PC-3 (cell line): ENCODE measurements around the gene CACNA2D2. TPM values are rescaled to one million over a fixed set of nuclear protein-coding genes. Genes with fewer than 3 reads are reported as not detected.
A peak's percentile ranks its signal among the peaks of the same experiment; 100 is the strongest.

Experiments
- ATAC-seq: fragments of 200-7000 bp; cut with Tn5 transposase; 2 replicates; pipeline ENCODE4 v1.9.1; 2020; ENCODE audit warnings: mild to moderate bottlenecking, moderate library complexity
- BruUV-seq: library from RNA; stranded (reverse); fragments of 400-500 nt; replicated peaks from 2 replicates; lab custom pipeline; 2021; lab: Mats Ljungman, UMichigan
- CTCF ChIA-PET: fragments of 300-600 bp; sonication (Branson Sonifier 250); formaldehyde crosslinking; loops from one replicate; lab custom pipeline; 2022; ENCODE audit warnings: antibody characterized with exemption; lab: Charles Lee
- POLR2A ChIA-PET: fragments of 300-600 bp; sonication (Branson Sonifier 250); formaldehyde crosslinking; loops from one replicate; lab custom pipeline; 2022; ENCODE audit warnings: antibody characterized with exemption; ENCODE audit not compliant: unreplicated experiment; lab: Charles Lee
- DNase-seq: peaks from one replicate; pipeline ENCODE4 v3.0.0-alpha.2; 2015
- H2AFZ ChIP-seq: fragments of 300-600 bp; sonication (generic); 2 replicates; pipeline ENCODE4 v1.6.0; 2016; ENCODE audit warnings: antibody characterized with exemption, low read length
- H3F3A ChIP-seq: fragments of 300-600 bp; sonication (generic); one replicate; pipeline ENCODE4 v1.6.0; 2017; ENCODE audit warnings: antibody characterized with exemption, low read length, control low read depth, mild to moderate bottlenecking; ENCODE audit not compliant: unreplicated experiment
- H3K27ac ChIP-seq: fragments of 300-600 bp; sonication (generic); 2 replicates; pipeline ENCODE4 v1.5.1; 2016; ENCODE audit warnings: mild to moderate bottlenecking, low read length
- H3K27me3 ChIP-seq: fragments of 300-600 bp; sonication (generic); 2 replicates; pipeline ENCODE4 v1.6.1; 2016; ENCODE audit warnings: low read length, mixed read lengths
- H3K36me3 ChIP-seq: fragments of 300-600 bp; sonication (generic); 2 replicates; pipeline ENCODE4 v1.6.1; 2016; ENCODE audit warnings: low read depth, mixed run types, low read length, mixed read lengths
- H3K4me1 ChIP-seq: fragments of 300-600 bp; sonication (generic); 2 replicates; pipeline ENCODE4 v1.5.1; 2016; ENCODE audit warnings: low read length; ENCODE audit not compliant: insufficient read depth
- H3K4me2 ChIP-seq: fragments of 300-600 bp; sonication (generic); 2 replicates; pipeline ENCODE4 v1.6.0; 2016; ENCODE audit warnings: low read length
- H3K4me3 ChIP-seq: fragments of 300-600 bp; sonication (generic); 2 replicates; pipeline ENCODE4 v1.5.1; 2016; ENCODE audit warnings: mild to moderate bottlenecking, low read length, mixed read lengths
- H3K79me2 ChIP-seq: fragments of 300-600 bp; sonication (generic); 2 replicates; pipeline ENCODE4 v1.6.1; 2017; ENCODE audit warnings: low read length, mixed read lengths
- H3K9ac ChIP-seq: fragments of 300-600 bp; sonication (generic); 2 replicates; pipeline ENCODE4 v1.6.0; 2016; ENCODE audit warnings: mild to moderate bottlenecking, low read length
- H3K9me2 ChIP-seq: fragments of 300-600 bp; sonication (generic); replicated peaks from 2 replicates; pipeline ENCODE4 v1.6.1; 2016; ENCODE audit warnings: mixed run types, low read length, mixed read lengths
- H3K9me3 ChIP-seq: fragments of 300-600 bp; sonication (generic); 2 replicates; pipeline ENCODE4 v1.6.1; 2016; ENCODE audit warnings: low read length, mixed read lengths
- H4K20me1 ChIP-seq: fragments of 300-600 bp; sonication (generic); 2 replicates; pipeline ENCODE4 v1.6.1; 2016; ENCODE audit warnings: low read length, mixed read lengths
- CTCF ChIP-seq: fragments of 300-600 bp; sonication (generic); conservative IDR thresholded peaks from 2 replicates; pipeline ENCODE4 v1.5.1; 2017; ENCODE audit warnings: antibody characterized with exemption, low read depth, mild to moderate bottlenecking, low read length
- EZH2 ChIP-seq: fragments of 300-600 bp; sonication (generic); IDR thresholded peaks from one replicate; pipeline ENCODE4 v1.6.1; 2017; ENCODE audit warnings: antibody characterized with exemption, mild to moderate bottlenecking, low read length; ENCODE audit not compliant: unreplicated experiment
- EZH2phosphoT487 ChIP-seq: fragments of 300-600 bp; sonication (generic); IDR thresholded peaks from 2 replicates; pipeline ENCODE4 v1.6.1; 2018; ENCODE audit warnings: mild to moderate bottlenecking, antibody characterized with exemption, low read length, borderline replicate concordance
- intact Hi-C: fragments of 100-400 bp; cut with micrococcal nuclease; formaldehyde crosslinking; loops from 2 replicates; pipeline ENCODE4 v1.9.0; 2023
- total RNA-seq: library from RNA; depleted of rRNA; stranded (reverse); fragments of >200 nt; gene quantifications from 2 replicates; pipeline ENCODE4 v1.2.3, GENCODE V29; 2014

Gene CACNA2D2
- total RNA-seq, 1 experiment from 2014 or later, result 0.44 TPM

GRCh38 chr3:50370594-50370993 lies 132.8 kb downstream of the CACNA2D2 start:
- Histone ChIP-seq H3K9me3 (no peaks in the 10 kb centered on the region), H3K4me1 (no peaks in the 10 kb centered on the region), H3K27ac (no peak overlapping the region), H3F3A (no peaks in the 10 kb centered on the region), H3K27me3 (no peaks in the 10 kb centered on the region), H3K4me3 (no peak overlapping the region), H3K9ac (no peak overlapping the region), H3K9me2 (no peaks in the 10 kb centered on the region), H4K20me1 (no peaks in the 10 kb centered on the region), H3K4me2 (no peak overlapping the region), H2AFZ (no peak overlapping the region), H3K79me2 (no peaks in the 10 kb centered on the region), H3K36me3 (no peaks in the 10 kb centered on the region)
- POLR2A ChIA-PET, result no interaction called here
- BruUV-seq, result no TSS peak
- ATAC-seq, result peak; percentile 54
- CTCF ChIA-PET, result interaction anchor here (1.3 kb wide), 1 partner anchor 172 kb away, joined by 9 read pairs; no protein-coding TSS in a partner anchor
- TF ChIP-seq CTCF (peak; percentile 58), EZH2phosphoT487 (no peak)
- DNase-seq, result peak; percentile 55
- intact Hi-C loops, result no loop called here

- no peaks in the 10 kb centered on the region for H3K9me2 ChIP-seq
- TF ChIP-seq EZH2phosphoT487 (no peak), EZH2 (no peak), CTCF (no peak)
- no TSS peak for BruUV-seq
- no peaks in the 10 kb centered on the region for H3K36me3 ChIP-seq
- H3K4me1 ChIP-seq, result no peaks in the 10 kb centered on the region
- ChIA-PET POLR2A (no interaction called here), CTCF (no interaction called here)
- no peak overlapping the region for H2AFZ ChIP-seq
- H3K4me2 ChIP-seq, result no peak overlapping the region
- intact Hi-C loops, result no loop called here
- no peaks in the 10 kb centered on the region for H3K9me3 ChIP-seq
- ATAC-seq (no peak), DNase-seq (no peak)
- H3K27me3 ChIP-seq, result no peaks in the 10 kb centered on the region
- no peak overlapping the region for H3K27ac ChIP-seq
- H3F3A ChIP-seq, result no peaks in the 10 kb centered on the region
- no peak overlapping the region for H3K4me3 ChIP-seq
- no peak overlapping the region for H3K9ac ChIP-seq
- no peaks in the 10 kb centered on the region for H3K79me2 ChIP-seq
- no peaks in the 10 kb centered on the region for H4K20me1 ChIP-seq
These were observed 134.3 kb downstream of the CACNA2D2 start for GRCh38 chr3:50369012-50369670.

GRCh38 chr3:50365842-50366220 lies 137.6 kb downstream of the CACNA2D2 start:
- no peak for ATAC-seq
- ChIA-PET POLR2A (interaction anchor here (0.6 kb wide), 1 partner anchor 267 kb away, joined by 4 read pairs; no protein-coding TSS in a partner anchor), CTCF (no interaction called here)
- TF ChIP-seq EZH2phosphoT487, result no peak
- no peaks in the 10 kb centered on the region for H3K4me1 ChIP-seq
- H2AFZ ChIP-seq, result no peak overlapping the region
- H3K9ac ChIP-seq, result no peak overlapping the region
- peak overlapping the region; percentile 76 for H3K4me2 ChIP-seq
- intact Hi-C loops, result no loop called here
- H3K9me3 ChIP-seq, result no peaks in the 10 kb centered on the region
- H3K36me3 ChIP-seq, result no peaks in the 10 kb centered on the region
- H3K79me2 ChIP-seq, result no peaks in the 10 kb centered on the region
- no peak for DNase-seq
- no TSS peak for BruUV-seq
- no peak overlapping the region for H3K27ac ChIP-seq
- no peaks in the 10 kb centered on the region for H3K9me2 ChIP-seq
- no peaks in the 10 kb centered on the region for H4K20me1 ChIP-seq
- H3K27me3 ChIP-seq, result no peaks in the 10 kb centered on the region
- no peaks in the 10 kb centered on the region for H3F3A ChIP-seq
- peak overlapping the region; percentile 56 for H3K4me3 ChIP-seq
